ENCODE measurements around the gene PABPC3. TPM values are rescaled to one million over a fixed set of nuclear protein-coding genes. Genes with fewer than 3 reads are reported as not detected.

Gene PABPC3
- total and polyA plus RNA-seq, 2 of the 4 experiments (the other 2 are of a cell fraction): 0.15 to 0.18 TPM

- Histone ChIP-seq H3K27ac (ENCODE audit: insufficient read depth, low read length) (no peak overlapping the region), H3K4me1 (ENCODE audit: control insufficient read depth, insufficient read depth, low read length) (no peaks in the 10 kb centered on the region), H2BK20ac (ENCODE audit: low read depth, low read length) (no peak overlapping the region), H3K23ac (ENCODE audit: low read depth, low read length) (no peak overlapping the region), H3K27me3 (ENCODE audit: control insufficient read depth, insufficient read depth, low read length) (peaks cover 3% of the 10 kb centered on the region; the same call in 1 of the 2 replicates), H4K20me1 (ENCODE audit: insufficient read depth, low read length) (no peaks in the 10 kb centered on the region), H2AK9ac (replicated peaks; ENCODE audit: low read depth, low read length, poor library complexity) (no peak overlapping the region), H2BK15ac (ENCODE audit: low read depth, low read length) (no peak overlapping the region), H3K18ac (ENCODE audit: low read depth, low read length) (no peak overlapping the region), H3K4ac (ENCODE audit: low read depth, low read length) (no peak overlapping the region), H3K56ac (ENCODE audit: extremely low read depth, insufficient read depth, low read length) (no peak overlapping the region), H2BK120ac (ENCODE audit: low read depth, low read length) (no peak overlapping the region), H3K36me3 (ENCODE audit: control insufficient read depth, insufficient read depth, low read length) (no peaks in the 10 kb centered on the region), H3K9me3 (ENCODE audit: control insufficient read depth, insufficient read depth, low read length) (no peaks in the 10 kb centered on the region), H3K4me2 (ENCODE audit: low read depth, low read length) (no peak overlapping the region), H2AFZ (replicated peaks; ENCODE audit: low read length, poor library complexity) (no peak overlapping the region), H4K5ac (ENCODE audit: low read depth, low read length) (no peak overlapping the region), H2BK5ac (ENCODE audit: low read depth, low read length, poor library complexity, severe bottlenecking) (no peak overlapping the region), H3K4me3 (ENCODE audit: insufficient read depth, low read depth, low read length) (no peak overlapping the region), H3K9me1 (ENCODE audit: insufficient read depth, low read length) (no peaks in the 10 kb centered on the region), H4K91ac (ENCODE audit: insufficient read depth, low read depth, low read length) (no peak overlapping the region), H2AK5ac (ENCODE audit: low read depth, low read length) (no peak overlapping the region), H3K14ac (replicated peaks; ENCODE audit: low read depth, low read length) (no peak overlapping the region), H3K9ac (ENCODE audit: low read depth, low read length) (no peak overlapping the region), H4K8ac (ENCODE audit: low read depth in 2 of 2, low read length in 2 of 2) (no peak overlapping the region), H3K79me1 (ENCODE audit: low read depth in 1 of 2, low read length in 2 of 2) (no peaks in the 10 kb centered on the region)
- ChIA-PET CTCF (no interaction called here), POLR2A (ENCODE audit: unreplicated experiment) (no interaction called here)
- no TSS peak for BruUV-seq (replicated peaks)
- TF ChIP-seq FOS (IDR thresholded peaks at IDR 0.05; ENCODE audit: low read depth, low read length) (no peak), CEBPB (IDR thresholded peaks at IDR 0.05; ENCODE audit: low read depth, low read length) (no peak), MXI1 (IDR thresholded peaks at IDR 0.05; ENCODE audit: borderline replicate concordance, low read depth, low read length) (no peak), RAD21 (IDR thresholded peaks at IDR 0.05; ENCODE audit: low read length) (no peak), RCOR1 (IDR thresholded peaks at IDR 0.05; ENCODE audit: insufficient replicate concordance, low read length) (no peak), CHD1 (IDR thresholded peaks at IDR 0.05; ENCODE audit: low read depth, low read length) (no peak), USF2 (IDR thresholded peaks at IDR 0.05; ENCODE audit: low read depth, low read length) (no peak), MAZ (IDR thresholded peaks at IDR 0.05; ENCODE audit: borderline replicate concordance, low read depth, low read length) (no peak), SMC3 (IDR thresholded peaks at IDR 0.05; ENCODE audit: low read depth, low read length) (no peak), POLR2A (IDR thresholded peaks at IDR 0.05; ENCODE audit: low read depth, low read length) (no peak), CTCF (conservative IDR thresholded peaks at IDR 0.05; ENCODE audit: low read depth, low read length) (no peak), RFX5 (IDR thresholded peaks at IDR 0.05; ENCODE audit: low read depth, low read length) (no peak)
- DNase-seq: no peak
- no peak for ATAC-seq (ENCODE audit: low read depth)
- no CpG with 5 or more reads among the region's 10 CpGs for WGBS, 2 experiments (ENCODE audit: extremely low coverage in 2 of 2, insufficient read length in 1 of 2)
- intact Hi-C loops (cut with micrococcal nuclease): no loop called here
- in situ Hi-C loops (cut with MboI; ENCODE audit: low sequenced_read_pairs): loop anchor here (25.0 kb wide), 1 partner anchor 299 kb away; no protein-coding TSS in a partner anchor
- dilution Hi-C loops (cut with HindIII; ENCODE audit: low sequenced_read_pairs, unreplicated experiment): no loop called here
These were observed 7.2 kb upstream of the PABPC3 start for GRCh38 chr13:25088562-25089221.

Measured in IMR-90 (cell line).